Karpas-422 (cell line): Measurements from ENCODE around the gene CEMIP. TPM values are rescaled to one million over a fixed set of nuclear protein-coding genes. Genes with fewer than 3 reads are reported as not detected.

ENCODE experiments used
- DNase-seq: peaks from one replicate; pipeline ENCODE4 v3.0.0-alpha.2; 2015
- H2AFZ ChIP-seq: fragments of 200-600 bp; sonication (generic); 2 replicates; pipeline ENCODE4 v1.6.1; 2014; ENCODE audit warnings: antibody characterized with exemption, low read length, mixed read lengths
- H3K27ac ChIP-seq: fragments of 200-600 bp; sonication (generic); 2 replicates; pipeline ENCODE4 v1.5.1; 2014; ENCODE audit warnings: mild to moderate bottlenecking, low read length, moderate library complexity
- H3K27me3 ChIP-seq: fragments of 200-600 bp; sonication (generic); 2 replicates; pipeline ENCODE4 v1.6.1; 2014; ENCODE audit warnings: low read length, mixed read lengths
- H3K36me3 ChIP-seq: fragments of 200-600 bp; sonication (generic); 2 replicates; pipeline ENCODE4 v1.6.1; 2014; ENCODE audit warnings: low read length, mixed read lengths; ENCODE audit not compliant: insufficient read depth
- H3K4me1 ChIP-seq: fragments of 200-600 bp; sonication (generic); 2 replicates; pipeline ENCODE4 v1.6.1; 2014; ENCODE audit warnings: mild to moderate bottlenecking, low read length, mixed read lengths
- H3K4me2 ChIP-seq: fragments of 200-600 bp; sonication (generic); 2 replicates; pipeline ENCODE4 v1.6.1; 2014; ENCODE audit warnings: low read length, low read depth, mild to moderate bottlenecking; ENCODE audit not compliant: poor library complexity, severe bottlenecking
- H3K4me3 ChIP-seq: fragments of 200-600 bp; sonication (generic); 2 replicates; pipeline ENCODE4 v1.5.1; 2014; ENCODE audit warnings: mild to moderate bottlenecking, antibody characterized with exemption, low read length, mixed read lengths
- H3K79me2 ChIP-seq: fragments of 200-600 bp; sonication (generic); 2 replicates; pipeline ENCODE4 v1.6.1; 2014; ENCODE audit warnings: mild to moderate bottlenecking, low read length, mixed read lengths
- H3K9ac ChIP-seq: fragments of 200-600 bp; sonication (generic); 2 replicates; pipeline ENCODE4 v1.6.0; 2014; ENCODE audit warnings: low read length
- H3K9me2 ChIP-seq: fragments of 200-600 bp; sonication (generic), shearing (Covaris generic); replicated peaks from 2 replicates; pipeline ENCODE4 v1.6.0; 2014; ENCODE audit warnings: mild to moderate bottlenecking, low read length, moderate library complexity; ENCODE audit not compliant: insufficient read depth
- H3K9me3 ChIP-seq: fragments of 300-700, 200-600 bp; sonication (generic); 2 replicates; pipeline ENCODE4 v1.6.1; 2014; ENCODE audit warnings: low read length, mixed read lengths
- H4K20me1 ChIP-seq: fragments of 200-600 bp; sonication (generic); 2 replicates; pipeline ENCODE4 v1.6.1; 2014; ENCODE audit warnings: mild to moderate bottlenecking, antibody characterized with exemption, low read length, low read depth; ENCODE audit not compliant: insufficient read depth
- total RNA-seq: library from RNA; depleted of rRNA; stranded (reverse); fragments of >200 nt; shearing (Covaris generic); gene quantifications from 2 replicates; pipeline ENCODE4 v1.2.3, GENCODE V29; 2014; ENCODE audit warnings: low replicate concordance

The CEMIP gene
- total RNA-seq, 1 experiment from 2014 or later: not detected

GRCh38 chr15:80739919-80740318 is 39.3 kb upstream of the CEMIP start:
- no peak overlapping the region for H2AFZ ChIP-seq
- H3K36me3 ChIP-seq: no peaks in the 10 kb centered on the region
- H4K20me1 ChIP-seq: no peaks in the 10 kb centered on the region
- no peak overlapping the region for H3K4me3 ChIP-seq
- DNase-seq: no peak
- no peaks in the 10 kb centered on the region for H3K9me2 ChIP-seq
- H3K9me3 ChIP-seq: no peaks in the 10 kb centered on the region
- H3K27me3 ChIP-seq: no peaks in the 10 kb centered on the region
- H3K79me2 ChIP-seq: no peaks in the 10 kb centered on the region
- H3K9ac ChIP-seq: no peak overlapping the region
- H3K4me1 ChIP-seq: no peaks in the 10 kb centered on the region
- no peak overlapping the region for H3K27ac ChIP-seq
- H3K4me2 ChIP-seq: no peak overlapping the region

- Histone ChIP-seq H3K27ac (no peak overlapping the region), H3K79me2 (no peaks in the 10 kb centered on the region), H3K27me3 (no peaks in the 10 kb centered on the region), H2AFZ (no peak overlapping the region), H3K4me3 (no peak overlapping the region), H3K9me3 (no peaks in the 10 kb centered on the region), H3K9ac (no peak overlapping the region), H3K4me2 (no peak overlapping the region), H3K36me3 (no peaks in the 10 kb centered on the region), H3K9me2 (no peaks in the 10 kb centered on the region), H3K4me1 (no peaks in the 10 kb centered on the region), H4K20me1 (no peaks in the 10 kb centered on the region)
- no peak for DNase-seq
These were observed 37.1 kb upstream of the CEMIP start for GRCh38 chr15:80742081-80742480.

GRCh38 chr15:80743189-80743833 is 35.9 kb upstream of the CEMIP start:
- no peaks in the 10 kb centered on the region for H3K9me3 ChIP-seq
- H3K27me3 ChIP-seq: no peaks in the 10 kb centered on the region
- H3K9ac ChIP-seq: no peak overlapping the region
- H3K36me3 ChIP-seq: no peaks in the 10 kb centered on the region
- H3K27ac ChIP-seq: no peak overlapping the region
- no peaks in the 10 kb centered on the region for H3K79me2 ChIP-seq
- no peak overlapping the region for H2AFZ ChIP-seq
- no peaks in the 10 kb centered on the region for H4K20me1 ChIP-seq
- H3K4me2 ChIP-seq: no peak overlapping the region
- H3K4me3 ChIP-seq: no peak overlapping the region
- DNase-seq: no peak
- H3K4me1 ChIP-seq: no peaks in the 10 kb centered on the region
- H3K9me2 ChIP-seq: no peaks in the 10 kb centered on the region

GRCh38 chr15:80744415-80744814 is 34.8 kb upstream of the CEMIP start:
- DNase-seq: no peak
- H2AFZ ChIP-seq: no peak overlapping the region
- no peaks in the 10 kb centered on the region for H4K20me1 ChIP-seq
- H3K9me3 ChIP-seq: no peaks in the 10 kb centered on the region
- no peak overlapping the region for H3K4me2 ChIP-seq
- H3K27me3 ChIP-seq: no peaks in the 10 kb centered on the region
- no peaks in the 10 kb centered on the region for H3K79me2 ChIP-seq
- no peak overlapping the region for H3K4me3 ChIP-seq
- H3K36me3 ChIP-seq: no peaks in the 10 kb centered on the region
- no peak overlapping the region for H3K9ac ChIP-seq
- H3K9me2 ChIP-seq: no peaks in the 10 kb centered on the region
- no peaks in the 10 kb centered on the region for H3K4me1 ChIP-seq
- H3K27ac ChIP-seq: no peak overlapping the region

GRCh38 chr15:80744826-80745225 is 34.3 kb upstream of the CEMIP start:
- H3K4me2 ChIP-seq: no peak overlapping the region
- H3K9me2 ChIP-seq: no peaks in the 10 kb centered on the region
- no peaks in the 10 kb centered on the region for H3K27me3 ChIP-seq
- no peak overlapping the region for H3K9ac ChIP-seq
- no peak overlapping the region for H3K4me3 ChIP-seq
- no peak overlapping the region for H3K27ac ChIP-seq
- no peaks in the 10 kb centered on the region for H3K79me2 ChIP-seq
- no peaks in the 10 kb centered on the region for H3K4me1 ChIP-seq
- H3K9me3 ChIP-seq: no peaks in the 10 kb centered on the region
- no peaks in the 10 kb centered on the region for H4K20me1 ChIP-seq
- no peak overlapping the region for H2AFZ ChIP-seq
- DNase-seq: no peak
- no peaks in the 10 kb centered on the region for H3K36me3 ChIP-seq

- H3K4me1 ChIP-seq: no peaks in the 10 kb centered on the region
These were observed 33.3 kb upstream of the CEMIP start for GRCh38 chr15:80745888-80746287.

GRCh38 chr15:80747317-80748053 is 31.7 kb upstream of the CEMIP start:
- Histone ChIP-seq H3K4me1 (no peaks in the 10 kb centered on the region), H3K36me3 (no peaks in the 10 kb centered on the region), H4K20me1 (no peaks in the 10 kb centered on the region), H3K9ac (no peak overlapping the region), H3K79me2 (no peaks in the 10 kb centered on the region), H3K4me3 (no peak overlapping the region), H3K27ac (no peak overlapping the region), H3K9me2 (no peaks in the 10 kb centered on the region), H3K9me3 (no peaks in the 10 kb centered on the region), H3K27me3 (no peaks in the 10 kb centered on the region), H2AFZ (no peak overlapping the region), H3K4me2 (no peak overlapping the region)
- DNase-seq: no peak

More at GRCh38 chr15:80745888-80746287, 33.3 kb upstream of the CEMIP start:
- H3K9me3 ChIP-seq: no peaks in the 10 kb centered on the region
- H3K27me3 ChIP-seq: no peaks in the 10 kb centered on the region
- no peak overlapping the region for H3K27ac ChIP-seq
- no peak for DNase-seq
- no peak overlapping the region for H3K9ac ChIP-seq
- H3K79me2 ChIP-seq: no peaks in the 10 kb centered on the region
- H4K20me1 ChIP-seq: no peaks in the 10 kb centered on the region
- H2AFZ ChIP-seq: no peak overlapping the region
- no peak overlapping the region for H3K4me3 ChIP-seq
- H3K9me2 ChIP-seq: no peaks in the 10 kb centered on the region
- H3K4me2 ChIP-seq: no peak overlapping the region
- no peaks in the 10 kb centered on the region for H3K36me3 ChIP-seq

- Histone ChIP-seq H3K27me3 (no peaks in the 10 kb centered on the region), H3K9me3 (no peaks in the 10 kb centered on the region), H3K36me3 (no peaks in the 10 kb centered on the region), H3K9me2 (no peaks in the 10 kb centered on the region), H3K4me3 (no peak overlapping the region), H3K9ac (no peak overlapping the region), H3K4me2 (no peak overlapping the region), H4K20me1 (no peaks in the 10 kb centered on the region), H3K4me1 (no peaks in the 10 kb centered on the region), H3K79me2 (no peaks in the 10 kb centered on the region), H3K27ac (no peak overlapping the region), H2AFZ (no peak overlapping the region)
- no peak for DNase-seq
These were observed 29.6 kb upstream of the CEMIP start for GRCh38 chr15:80749589-80749988.
